Endothelial cell (in vitro differentiated cells): ENCODE measurements around the gene LRRC72. TPM values are rescaled to one million over a fixed set of nuclear protein-coding genes. Genes with fewer than 3 reads are reported as not detected.
"Not testable (repeated sequence)": the region's sequence is repeated elsewhere in the genome, so short reads cannot be mapped to it uniquely, and the experiment has no call there.

Experiments used
- DNase-seq: peaks from one replicate; pipeline ENCODE4 v3.0.0; 2021; ENCODE audit warnings: low spot score
- H3K27ac Mint-ChIP-seq: one replicate; pipeline ENCODE4 v1.8.0; 2021; ENCODE audit warnings: mixed read lengths, inconsistent platforms; ENCODE audit not compliant: unreplicated experiment
- H3K27me3 Mint-ChIP-seq: one replicate; pipeline ENCODE4 v1.8.0; 2021; ENCODE audit warnings: mild to moderate bottlenecking, moderate library complexity, mixed read lengths, inconsistent platforms; ENCODE audit not compliant: unreplicated experiment
- H3K36me3 Mint-ChIP-seq: one replicate; pipeline ENCODE4 v1.8.0; 2021; ENCODE audit warnings: mild to moderate bottlenecking, low read depth, mixed read lengths, inconsistent platforms; ENCODE audit not compliant: unreplicated experiment
- H3K4me1 Mint-ChIP-seq: one replicate; pipeline ENCODE4 v1.8.0; 2021; ENCODE audit warnings: mild to moderate bottlenecking, mixed read lengths, inconsistent platforms; ENCODE audit not compliant: unreplicated experiment
- H3K4me3 Mint-ChIP-seq: one replicate; pipeline ENCODE4 v1.8.0; 2021; ENCODE audit warnings: mild to moderate bottlenecking, mixed read lengths, inconsistent platforms; ENCODE audit not compliant: unreplicated experiment
- H3K9me3 Mint-ChIP-seq: one replicate; pipeline ENCODE4 v1.8.0; 2021; ENCODE audit warnings: mixed read lengths, inconsistent platforms; ENCODE audit not compliant: unreplicated experiment
- CTCF ChIP-seq: fragments of 200-600 bp; sonication (generic); IDR thresholded peaks from one replicate; pipeline ENCODE4 v1.5.0; 2021; ENCODE audit warnings: antibody characterized with exemption; ENCODE audit not compliant: unreplicated experiment
- total RNA-seq: library from RNA; stranded (reverse); fragmentation: NEBNext Ultra II Directional; extraction: Animal tissue kit (Norgen Biotek cat#: 25700); gene quantifications from one replicate; pipeline ENCODE4 v1.2.1, GENCODE V29; 2021; ENCODE audit not compliant: unreplicated experiment

Gene LRRC72
- total RNA-seq, 1 donor from 2014 or later, result not detected

- no peaks in the 10 kb centered on the region for H3K36me3 Mint-ChIP-seq
- DNase-seq, result no peak
- H3K27ac Mint-ChIP-seq, result no peak overlapping the region
- no peaks in the 10 kb centered on the region for H3K9me3 Mint-ChIP-seq
- no peaks in the 10 kb centered on the region for H3K4me1 Mint-ChIP-seq
- no peak for TF ChIP-seq CTCF
- H3K27me3 Mint-ChIP-seq, result no peaks in the 10 kb centered on the region
- H3K4me3 Mint-ChIP-seq, result no peak overlapping the region
These were observed 12.4 kb upstream of the LRRC72 start for GRCh38 chr7:16514271-16514670.

DNA sequence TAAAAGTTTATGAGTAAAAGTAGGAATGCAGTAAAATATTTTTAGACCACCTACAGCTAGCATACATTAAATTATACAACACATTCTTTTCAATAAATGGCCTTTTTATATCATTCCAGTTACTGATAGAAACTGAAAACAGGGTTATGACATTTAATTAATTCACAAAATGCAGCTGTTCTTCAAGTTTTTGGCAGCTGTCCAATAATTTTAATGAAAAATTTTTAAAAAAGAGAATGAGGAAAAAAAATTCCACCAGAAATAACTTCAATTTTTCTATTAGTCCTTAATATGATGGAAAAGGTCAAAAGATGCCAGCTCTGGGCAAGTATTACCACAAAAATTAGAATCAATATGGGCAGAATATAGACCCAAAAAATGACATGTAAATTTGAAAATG is 11.9 kb upstream of the LRRC72 start:
- Mint-ChIP-seq H3K36me3 (no peaks in the 10 kb centered on the region), H3K9me3 (no peaks in the 10 kb centered on the region), H3K27me3 (no peaks in the 10 kb centered on the region), H3K4me1 (no peaks in the 10 kb centered on the region), H3K4me3 (no peak overlapping the region), H3K27ac (no peak overlapping the region)
- no peak for TF ChIP-seq CTCF
- DNase-seq, result no peak

DNA sequence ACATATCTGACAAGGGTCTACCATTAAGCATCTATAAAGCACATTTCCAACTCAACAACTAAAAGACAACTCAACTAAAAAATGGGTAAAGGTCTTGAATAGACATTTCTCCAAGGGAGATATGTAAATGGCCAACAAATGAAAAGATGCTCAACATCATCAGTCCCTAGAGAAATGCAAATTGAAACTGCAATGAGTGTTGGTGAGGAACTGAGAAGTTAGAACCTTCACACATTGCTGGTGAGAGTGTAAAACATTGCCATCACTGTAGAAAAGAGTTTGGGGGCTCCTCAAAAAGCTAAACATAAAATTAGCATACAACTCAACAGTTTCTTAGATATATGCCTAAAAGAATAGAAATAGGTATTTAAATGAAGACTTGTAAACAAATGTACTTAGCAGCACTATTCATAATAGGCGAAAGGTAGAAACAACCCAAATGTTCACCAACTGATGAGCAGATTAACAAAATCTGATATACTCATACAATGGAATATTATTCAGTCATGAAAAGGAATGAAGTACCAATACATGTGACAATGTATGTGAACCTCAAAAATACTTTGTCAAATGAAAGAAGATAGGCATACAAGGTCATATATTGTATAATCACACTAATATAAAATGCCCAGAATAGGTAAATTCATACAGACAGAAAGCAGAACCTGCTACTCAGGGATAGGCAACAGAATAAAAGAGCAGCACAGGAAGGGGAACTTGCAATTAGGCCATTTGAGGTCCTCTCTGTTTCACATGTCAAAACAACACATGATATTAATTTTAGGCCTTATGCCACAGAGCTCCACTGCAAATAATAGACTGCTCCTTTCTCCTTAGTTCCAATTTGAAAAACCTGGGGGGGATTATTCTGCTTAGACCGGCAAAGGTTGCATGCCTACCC is 10.6 kb upstream of the LRRC72 start:
- Mint-ChIP-seq H3K9me3 (no peaks in the 10 kb centered on the region), H3K36me3 (no peaks in the 10 kb centered on the region), H3K27ac (no peak overlapping the region)

DNA sequence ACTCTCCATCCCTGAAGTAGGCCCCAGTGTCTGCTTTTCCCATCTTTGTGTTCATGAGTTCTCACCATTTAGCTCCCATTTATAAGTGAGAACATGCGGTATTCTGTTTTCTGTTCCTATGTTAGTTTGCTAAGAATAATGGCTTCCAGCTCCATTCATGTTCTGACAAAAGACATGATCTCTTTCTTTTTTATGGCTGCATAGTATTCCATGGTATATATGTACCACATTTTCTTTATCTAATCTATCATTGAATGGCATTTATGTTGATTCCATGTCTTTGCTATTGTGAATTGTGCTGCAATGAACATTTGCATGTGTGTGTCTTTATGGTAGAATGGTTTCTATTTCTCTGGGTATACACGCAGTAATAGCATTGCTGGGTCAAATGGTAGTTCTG is 6.6 kb upstream of the LRRC72 start:
- not testable (repeated sequence) for H3K4me3 Mint-ChIP-seq, H3K27me3 Mint-ChIP-seq, H3K4me1 Mint-ChIP-seq, H3K9me3 Mint-ChIP-seq, H3K36me3 Mint-ChIP-seq, DNase-seq, H3K27ac Mint-ChIP-seq

More for the DNA sequence above, 10.6 kb upstream of the LRRC72 start:
- Mint-ChIP-seq H3K27me3 (no peaks in the 10 kb centered on the region), H3K4me3 (no peak overlapping the region), H3K4me1 (no peaks in the 10 kb centered on the region)
- no peak for DNase-seq
- no peak for TF ChIP-seq CTCF

DNA sequence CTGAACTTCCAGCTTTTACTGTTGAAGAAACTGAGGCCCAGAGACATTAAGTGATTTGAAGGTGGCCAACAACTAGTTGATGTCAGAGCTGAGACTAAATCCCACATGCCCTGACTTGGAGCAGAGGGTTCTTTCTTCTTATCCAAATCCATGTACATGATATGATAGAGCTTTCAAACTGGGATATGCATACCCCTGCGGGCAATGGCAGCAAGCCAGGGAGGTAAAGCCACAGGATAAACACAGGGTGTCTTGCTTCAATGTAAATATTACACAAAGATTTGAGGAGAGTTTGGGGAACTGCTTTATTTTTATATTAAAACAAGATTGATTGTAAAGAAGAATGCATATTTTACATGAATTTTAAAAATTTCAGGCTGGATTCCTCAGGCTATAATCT is 2.3 kb upstream of the LRRC72 start:
- TF ChIP-seq CTCF, result no peak
- H3K9me3 Mint-ChIP-seq, result no peaks in the 10 kb centered on the region
- H3K4me1 Mint-ChIP-seq, result no peaks in the 10 kb centered on the region
- H3K4me3 Mint-ChIP-seq, result no peak overlapping the region
- H3K27me3 Mint-ChIP-seq, result no peaks in the 10 kb centered on the region
- no peaks in the 10 kb centered on the region for H3K36me3 Mint-ChIP-seq
- no peak for DNase-seq
- no peak overlapping the region for H3K27ac Mint-ChIP-seq
